ENCODE data around the gene EXD3. TPM values are rescaled to one million over a fixed set of nuclear protein-coding genes. Genes with fewer than 3 reads are reported as not detected.

The EXD3 gene
- total and polyA plus RNA-seq, 2 of the 13 experiments (the other 11 are each of a cell fraction or from before 2014, with no cell fraction given): 2.7 to 4.8 TPM

DNA sequence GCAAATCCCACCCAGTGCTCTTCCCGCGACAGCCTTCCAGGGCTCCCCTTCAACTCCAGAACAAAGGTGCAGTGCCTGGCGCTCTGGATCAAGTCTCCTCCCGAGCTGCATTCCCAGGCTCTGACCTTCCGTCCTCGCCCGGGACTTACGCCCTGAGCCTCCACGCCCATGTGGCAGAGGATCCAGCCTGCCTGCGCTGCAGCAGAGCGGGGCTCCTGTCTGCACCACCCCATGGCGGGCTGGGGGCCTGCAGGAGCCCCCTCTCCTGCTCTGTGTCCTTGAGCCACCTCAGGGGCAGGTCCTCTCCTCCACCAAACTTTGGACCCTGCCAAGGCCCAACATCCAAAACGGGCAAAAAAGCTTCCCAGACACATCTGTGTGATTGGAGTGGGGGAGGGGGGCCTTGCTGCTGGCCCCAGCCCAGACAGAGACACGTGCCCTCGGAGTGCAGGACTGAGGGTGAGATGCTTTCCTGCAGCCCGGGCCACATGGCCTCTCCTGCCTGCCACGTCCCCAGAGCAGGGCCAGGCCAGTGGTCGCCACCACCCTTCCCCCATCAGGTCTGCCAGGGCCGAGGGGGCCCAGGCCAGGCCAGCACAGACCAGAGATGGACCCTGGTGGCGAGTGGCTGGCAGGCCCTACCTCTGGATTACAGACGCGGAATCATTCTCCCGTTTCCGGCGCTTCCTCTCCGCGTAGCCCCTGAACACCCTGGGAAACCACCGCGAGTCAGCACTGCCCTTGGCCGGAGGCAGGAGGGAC lies 31.8 kb upstream of the EXD3 start (continued):
- TF ChIP-seq ZNF775 (CRISPR knock-in tag; IDR thresholded peaks at IDR 0.05; ENCODE audit: borderline replicate concordance): no peak
- TF ChIP-seq, protein P1, sequence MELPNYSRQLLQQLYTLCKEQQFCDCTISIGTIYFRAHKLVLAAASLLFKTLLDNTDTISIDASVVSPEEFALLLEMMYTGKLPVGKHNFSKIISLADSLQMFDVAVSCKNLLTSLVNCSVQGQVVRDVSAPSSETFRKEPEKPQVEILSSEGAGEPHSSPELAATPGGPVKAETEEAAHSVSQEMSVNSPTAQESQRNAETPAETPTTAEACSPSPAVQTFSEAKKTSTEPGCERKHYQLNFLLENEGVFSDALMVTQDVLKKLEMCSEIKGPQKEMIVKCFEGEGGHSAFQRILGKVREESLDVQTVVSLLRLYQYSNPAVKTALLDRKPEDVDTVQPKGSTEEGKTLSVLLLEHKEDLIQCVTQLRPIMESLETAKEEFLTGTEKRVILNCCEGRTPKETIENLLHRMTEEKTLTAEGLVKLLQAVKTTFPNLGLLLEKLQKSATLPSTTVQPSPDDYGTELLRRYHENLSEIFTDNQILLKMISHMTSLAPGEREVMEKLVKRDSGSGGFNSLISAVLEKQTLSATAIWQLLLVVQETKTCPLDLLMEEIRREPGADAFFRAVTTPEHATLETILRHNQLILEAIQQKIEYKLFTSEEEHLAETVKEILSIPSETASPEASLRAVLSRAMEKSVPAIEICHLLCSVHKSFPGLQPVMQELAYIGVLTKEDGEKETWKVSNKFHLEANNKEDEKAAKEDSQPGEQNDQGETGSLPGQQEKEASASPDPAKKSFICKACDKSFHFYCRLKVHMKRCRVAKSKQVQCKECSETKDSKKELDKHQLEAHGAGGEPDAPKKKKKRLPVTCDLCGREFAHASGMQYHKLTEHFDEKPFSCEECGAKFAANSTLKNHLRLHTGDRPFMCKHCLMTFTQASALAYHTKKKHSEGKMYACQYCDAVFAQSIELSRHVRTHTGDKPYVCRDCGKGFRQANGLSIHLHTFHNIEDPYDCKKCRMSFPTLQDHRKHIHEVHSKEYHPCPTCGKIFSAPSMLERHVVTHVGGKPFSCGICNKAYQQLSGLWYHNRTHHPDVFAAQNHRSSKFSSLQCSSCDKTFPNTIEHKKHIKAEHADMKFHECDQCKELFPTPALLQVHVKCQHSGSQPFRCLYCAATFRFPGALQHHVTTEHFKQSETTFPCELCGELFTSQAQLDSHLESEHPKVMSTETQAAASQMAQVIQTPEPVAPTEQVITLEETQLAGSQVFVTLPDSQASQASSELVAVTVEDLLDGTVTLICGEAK (IDR thresholded peaks at IDR 0.05): no peak
- TF ChIP-seq, protein P1 (CRISPR knock-in tag; IDR thresholded peaks at IDR 0.05): peak; percentile 71
- TF ChIP-seq ZNF264 (CRISPR knock-in tag; IDR thresholded peaks at IDR 0.05): peak; percentile 65; the same call in 1 of the 2 replicates
- TF ChIP-seq, protein P2, sequence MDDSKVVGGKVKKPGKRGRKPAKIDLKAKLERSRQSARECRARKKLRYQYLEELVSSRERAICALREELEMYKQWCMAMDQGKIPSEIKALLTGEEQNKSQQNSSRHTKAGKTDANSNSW (CRISPR knock-in tag; IDR thresholded peaks at IDR 0.05; ENCODE audit: borderline replicate concordance): no peak
- TF ChIP-seq RAD51 (IDR thresholded peaks at IDR 0.05; ENCODE audit: borderline replicate concordance): no peak
- 0 out of 2 replicates have a peak, but pooled peaks have one; percentile 81 for TF ChIP-seq ZNF468 (CRISPR knock-in tag; IDR thresholded peaks at IDR 0.05)
- TF ChIP-seq, protein P3, sequence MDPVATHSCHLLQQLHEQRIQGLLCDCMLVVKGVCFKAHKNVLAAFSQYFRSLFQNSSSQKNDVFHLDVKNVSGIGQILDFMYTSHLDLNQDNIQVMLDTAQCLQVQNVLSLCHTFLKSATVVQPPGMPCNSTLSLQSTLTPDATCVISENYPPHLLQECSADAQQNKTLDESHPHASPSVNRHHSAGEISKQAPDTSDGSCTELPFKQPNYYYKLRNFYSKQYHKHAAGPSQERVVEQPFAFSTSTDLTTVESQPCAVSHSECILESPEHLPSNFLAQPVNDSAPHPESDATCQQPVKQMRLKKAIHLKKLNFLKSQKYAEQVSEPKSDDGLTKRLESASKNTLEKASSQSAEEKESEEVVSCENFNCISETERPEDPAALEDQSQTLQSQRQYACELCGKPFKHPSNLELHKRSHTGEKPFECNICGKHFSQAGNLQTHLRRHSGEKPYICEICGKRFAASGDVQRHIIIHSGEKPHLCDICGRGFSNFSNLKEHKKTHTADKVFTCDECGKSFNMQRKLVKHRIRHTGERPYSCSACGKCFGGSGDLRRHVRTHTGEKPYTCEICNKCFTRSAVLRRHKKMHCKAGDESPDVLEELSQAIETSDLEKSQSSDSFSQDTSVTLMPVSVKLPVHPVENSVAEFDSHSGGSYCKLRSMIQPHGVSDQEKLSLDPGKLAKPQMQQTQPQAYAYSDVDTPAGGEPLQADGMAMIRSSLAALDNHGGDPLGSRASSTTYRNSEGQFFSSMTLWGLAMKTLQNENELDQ (CRISPR knock-in tag; IDR thresholded peaks at IDR 0.05; ENCODE audit: borderline replicate concordance): 0 out of 2 replicates have a peak, but pooled peaks have one; percentile 19
- TF ChIP-seq ZNF614 (CRISPR knock-in tag; IDR thresholded peaks at IDR 0.05; ENCODE audit: borderline replicate concordance): peak; percentile 88; the same call in 1 of the 2 replicates
- TF ChIP-seq CREB1 (IDR thresholded peaks at IDR 0.05): no peak
- no peak for TF ChIP-seq CREB1 (CRISPR knock-in tag; IDR thresholded peaks at IDR 0.05)
- TF ChIP-seq ARNTL (CRISPR knock-in tag; IDR thresholded peaks at IDR 0.05): peak; percentile 96
- TF ChIP-seq, protein P4, sequence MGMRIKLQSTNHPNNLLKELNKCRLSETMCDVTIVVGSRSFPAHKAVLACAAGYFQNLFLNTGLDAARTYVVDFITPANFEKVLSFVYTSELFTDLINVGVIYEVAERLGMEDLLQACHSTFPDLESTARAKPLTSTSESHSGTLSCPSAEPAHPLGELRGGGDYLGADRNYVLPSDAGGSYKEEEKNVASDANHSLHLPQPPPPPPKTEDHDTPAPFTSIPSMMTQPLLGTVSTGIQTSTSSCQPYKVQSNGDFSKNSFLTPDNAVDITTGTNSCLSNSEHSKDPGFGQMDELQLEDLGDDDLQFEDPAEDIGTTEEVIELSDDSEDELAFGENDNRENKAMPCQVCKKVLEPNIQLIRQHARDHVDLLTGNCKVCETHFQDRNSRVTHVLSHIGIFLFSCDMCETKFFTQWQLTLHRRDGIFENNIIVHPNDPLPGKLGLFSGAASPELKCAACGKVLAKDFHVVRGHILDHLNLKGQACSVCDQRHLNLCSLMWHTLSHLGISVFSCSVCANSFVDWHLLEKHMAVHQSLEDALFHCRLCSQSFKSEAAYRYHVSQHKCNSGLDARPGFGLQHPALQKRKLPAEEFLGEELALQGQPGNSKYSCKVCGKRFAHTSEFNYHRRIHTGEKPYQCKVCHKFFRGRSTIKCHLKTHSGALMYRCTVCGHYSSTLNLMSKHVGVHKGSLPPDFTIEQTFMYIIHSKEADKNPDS (CRISPR knock-in tag; IDR thresholded peaks at IDR 0.05): no peak
- TF ChIP-seq DPF2 (CRISPR knock-in tag; IDR thresholded peaks at IDR 0.05; ENCODE audit: borderline replicate concordance, low read depth): no peak
- peak; percentile 87 for TF ChIP-seq NCOA2 (CRISPR knock-in tag; IDR thresholded peaks at IDR 0.05)
- TF ChIP-seq RCOR2 (CRISPR knock-in tag; IDR thresholded peaks at IDR 0.05): peak; percentile 83; the same call in 1 of the 2 replicates
